GM23338 (cell line): ENCODE measurements around the gene LAMB1. TPM values are rescaled to one million over a fixed set of nuclear protein-coding genes. Genes with fewer than 3 reads are reported as not detected.
"Not testable (repeated sequence)": the region's sequence is repeated elsewhere in the genome, so short reads cannot be mapped to it uniquely, and the experiment has no call there.

Source experiments
- ATAC-seq: fragments of 200-7000 bp; cut with Tn5 transposase; 3 replicates; pipeline ENCODE4 v1.9.1; 2020
- DNase-seq: peaks from one replicate; pipeline ENCODE4 v3.0.0-alpha.2; 2015; ENCODE audit warnings: low spot score
- H2AFZ ChIP-seq: fragments of 200-600 bp; sonication (generic); 2 replicates; pipeline ENCODE4 v1.8.0; 2016; ENCODE audit warnings: antibody characterized with exemption, mild to moderate bottlenecking, moderate library complexity
- H3F3A ChIP-seq: fragments of 200-600 bp; sonication (generic); replicated peaks from 2 replicates; pipeline ENCODE4 v1.8.0; 2017; ENCODE audit warnings: antibody characterized with exemption, mixed run types, low read depth
- H3K27ac ChIP-seq: fragments of 200-600 bp; sonication (generic); 2 replicates; pipeline ENCODE4 v1.6.1; 2016; ENCODE audit warnings: low read depth
- H3K27me3 ChIP-seq: fragments of 200-600 bp; sonication (generic); 2 replicates; pipeline ENCODE4 v1.8.0; 2016; ENCODE audit warnings: mild to moderate bottlenecking, mixed run types, moderate library complexity; ENCODE audit not compliant: insufficient read depth
- H3K36me3 ChIP-seq: fragments of 200-600 bp; sonication (generic); 2 replicates; pipeline ENCODE4 v1.8.0; 2016; ENCODE audit warnings: mild to moderate bottlenecking; ENCODE audit not compliant: insufficient read depth
- H3K4me1 ChIP-seq: fragments of 200-600 bp; sonication (generic); 2 replicates; pipeline ENCODE4 v1.8.0; 2016; ENCODE audit warnings: mild to moderate bottlenecking, moderate library complexity; ENCODE audit not compliant: insufficient read depth
- H3K4me2 ChIP-seq: fragments of 200-600 bp; sonication (generic); 2 replicates; pipeline ENCODE4 v1.7.1; 2017; ENCODE audit warnings: mixed run types
- H3K4me3 ChIP-seq: fragments of 200-600 bp; sonication (generic); 2 replicates; pipeline ENCODE4 v1.6.1; 2016; ENCODE audit warnings: mixed run types
- H3K79me2 ChIP-seq: fragments of 200-600 bp; sonication (generic); replicated peaks from 2 replicates; pipeline ENCODE4 v1.8.0; 2017; ENCODE audit warnings: mild to moderate bottlenecking; ENCODE audit not compliant: insufficient read depth
- H3K9me2 ChIP-seq: fragments of 200-600 bp; sonication (generic); 2 replicates; pipeline ENCODE4 v1.8.0; 2017; ENCODE audit not compliant: insufficient read depth
- H4K20me1 ChIP-seq: fragments of 200-600 bp; sonication (generic); replicated peaks from 2 replicates; pipeline ENCODE4 v1.8.0; 2017; ENCODE audit warnings: mild to moderate bottlenecking; ENCODE audit not compliant: insufficient read depth
- H3K27ac Mint-ChIP-seq: 2 replicates; pipeline ENCODE4 v1.8.0; 2020; ENCODE audit warnings: inconsistent platforms, mild to moderate bottlenecking, moderate library complexity, mixed read lengths
- H3K27me3 Mint-ChIP-seq: 3 replicates; pipeline ENCODE4 v1.8.0; 2022; ENCODE audit warnings: low read depth, mild to moderate bottlenecking, moderate library complexity, mixed read lengths, inconsistent platforms; ENCODE audit not compliant: insufficient read depth, poor library complexity
- H3K36me3 Mint-ChIP-seq: 3 replicates; pipeline ENCODE4 v1.8.0; 2021; ENCODE audit warnings: low read depth, mild to moderate bottlenecking, inconsistent platforms, moderate library complexity, mixed read lengths
- H3K4me1 Mint-ChIP-seq: 3 replicates; pipeline ENCODE4 v1.8.0; 2020; ENCODE audit warnings: mild to moderate bottlenecking, inconsistent platforms, mixed read lengths
- H3K4me3 Mint-ChIP-seq: 3 replicates; pipeline ENCODE4 v1.8.0; 2021; ENCODE audit warnings: moderate library complexity, mild to moderate bottlenecking, inconsistent platforms, mixed read lengths
- H3K9me3 Mint-ChIP-seq: 3 replicates; pipeline ENCODE4 v1.8.0; 2020; ENCODE audit warnings: moderate library complexity, mild to moderate bottlenecking, inconsistent platforms, mixed read lengths
- CREB1 ChIP-seq: fragments of 250-450 bp; sonication (Bioruptor Pico); IDR thresholded peaks from 2 replicates; pipeline ENCODE4 v1.5.0; 2020; ENCODE audit warnings: low read depth, mild to moderate bottlenecking, moderate library complexity
- EZH2phosphoT487 ChIP-seq: fragments of 200-600 bp; sonication (generic); IDR thresholded peaks from one replicate; pipeline ENCODE4 v1.8.1; 2018; ENCODE audit warnings: antibody characterized with exemption; ENCODE audit not compliant: unreplicated experiment
- JUNB ChIP-seq: IDR thresholded peaks from one replicate; pipeline ENCODE4 v1.6.1; 2016; ENCODE audit warnings: antibody characterized with exemption; ENCODE audit not compliant: unreplicated experiment
- POLR2AphosphoS5 ChIP-seq: IDR thresholded peaks from 2 replicates; pipeline ENCODE4 v1.6.1; 2016; ENCODE audit warnings: antibody characterized with exemption, low read depth
- STAT1 ChIP-seq: IDR thresholded peaks from one replicate; pipeline ENCODE4 v1.6.1; 2016; ENCODE audit warnings: antibody characterized with exemption; ENCODE audit not compliant: unreplicated experiment
- ZNF114 ChIP-seq: fragments of 250-450 bp; sonication (Bioruptor Pico); IDR thresholded peaks from 2 replicates; pipeline ENCODE4 v1.5.0; 2020; ENCODE audit warnings: mild to moderate bottlenecking, moderate library complexity
- ZNF462 ChIP-seq: fragments of 250-450 bp; sonication (Bioruptor Pico); IDR thresholded peaks from 2 replicates; pipeline ENCODE4 v1.5.0; 2020; ENCODE audit warnings: mild to moderate bottlenecking, moderate library complexity
- polyA plus RNA-seq: library from polyadenylated mRNA; unstranded; fragments of >200 nt; fragmentation: Nextera tagmentation; extraction: Ambion mirVana; gene quantifications from 2 replicates; pipeline ENCODE4 v1.2.1, GENCODE V29; 2016
- total RNA-seq: library from RNA; depleted of rRNA; stranded (reverse); fragments of >200 nt; shearing (Covaris generic); gene quantifications from 2 replicates; pipeline ENCODE4 v1.2.3, GENCODE V29; 2014
- TF ChIP-seq, protein P1 (sequence below), 2 experiments: fragments of 200-600 bp in 1 of 2; sonication (generic) in 1 of 2; conservative IDR thresholded peaks; 2 replicates each; pipeline versions ENCODE4 v1.5.1 to v1.6.1; 2016 to 2017; ENCODE audit warnings: antibody characterized with exemption in 2 of 2, low read depth in 2 of 2, mild to moderate bottlenecking in 2 of 2, moderate library complexity in 1 of 2

LAMB1 gene
- total and polyA plus RNA-seq, 2 experiments from 2014 or later = 53.5 to 57.8 TPM

DNA sequence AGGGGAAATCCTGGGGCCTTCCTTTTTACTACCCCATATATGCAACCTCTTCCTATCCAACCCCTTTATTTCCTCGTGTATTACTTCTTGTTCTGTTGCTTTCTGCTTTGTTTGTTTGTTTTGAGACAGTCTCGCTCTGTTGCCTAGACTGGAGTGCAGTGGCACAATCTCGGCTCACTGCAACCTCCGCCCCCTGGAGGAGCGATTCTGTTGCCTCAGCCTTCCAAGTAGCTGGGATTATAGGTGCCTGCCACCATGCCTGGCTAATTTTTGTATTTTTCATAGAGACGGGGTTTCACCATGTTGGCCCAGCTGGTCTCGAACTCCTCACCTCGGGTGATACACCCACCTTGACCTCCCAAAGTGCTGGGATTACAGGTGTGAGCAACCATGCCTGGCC lies 30.3 kb upstream of the LAMB1 start:
- peaks cover 18% of the 10 kb centered on the region for H3K4me1 Mint-ChIP-seq
- H3K36me3 ChIP-seq, H3K4me3 Mint-ChIP-seq, H3K27ac Mint-ChIP-seq, H3F3A ChIP-seq, H3K36me3 Mint-ChIP-seq, H3K4me3 ChIP-seq, H3K4me2 ChIP-seq, H3K79me2 ChIP-seq, H3K27ac ChIP-seq, H4K20me1 ChIP-seq, H3K9me3 Mint-ChIP-seq, H3K27me3 Mint-ChIP-seq, H3K27me3 ChIP-seq, H3K9me2 ChIP-seq: not testable (repeated sequence)
- DNase-seq = peak; percentile 58
- ATAC-seq = peak; percentile 84
- Histone ChIP-seq H3K4me1 (peaks cover 12% of the 10 kb centered on the region; the same call in 1 of the 2 replicates), H2AFZ (0 out of 2 replicates have a peak overlapping the region, but pooled peaks have one; percentile 40)
- TF ChIP-seq, protein P1, sequence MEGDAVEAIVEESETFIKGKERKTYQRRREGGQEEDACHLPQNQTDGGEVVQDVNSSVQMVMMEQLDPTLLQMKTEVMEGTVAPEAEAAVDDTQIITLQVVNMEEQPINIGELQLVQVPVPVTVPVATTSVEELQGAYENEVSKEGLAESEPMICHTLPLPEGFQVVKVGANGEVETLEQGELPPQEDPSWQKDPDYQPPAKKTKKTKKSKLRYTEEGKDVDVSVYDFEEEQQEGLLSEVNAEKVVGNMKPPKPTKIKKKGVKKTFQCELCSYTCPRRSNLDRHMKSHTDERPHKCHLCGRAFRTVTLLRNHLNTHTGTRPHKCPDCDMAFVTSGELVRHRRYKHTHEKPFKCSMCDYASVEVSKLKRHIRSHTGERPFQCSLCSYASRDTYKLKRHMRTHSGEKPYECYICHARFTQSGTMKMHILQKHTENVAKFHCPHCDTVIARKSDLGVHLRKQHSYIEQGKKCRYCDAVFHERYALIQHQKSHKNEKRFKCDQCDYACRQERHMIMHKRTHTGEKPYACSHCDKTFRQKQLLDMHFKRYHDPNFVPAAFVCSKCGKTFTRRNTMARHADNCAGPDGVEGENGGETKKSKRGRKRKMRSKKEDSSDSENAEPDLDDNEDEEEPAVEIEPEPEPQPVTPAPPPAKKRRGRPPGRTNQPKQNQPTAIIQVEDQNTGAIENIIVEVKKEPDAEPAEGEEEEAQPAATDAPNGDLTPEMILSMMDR (conservative IDR thresholded peaks at IDR 0.05; ENCODE audit: low read depth in 2 of 2) = peak; percentile 54 to 66

- Histone ChIP-seq H3K4me3 (no peak overlapping the region), H3K4me1 (peaks cover 12% of the 10 kb centered on the region; the same call in 1 of the 2 replicates), H3K79me2 (no peaks in the 10 kb centered on the region), H3K4me2 (no peak overlapping the region), H4K20me1 (no peaks in the 10 kb centered on the region), H3K9me2 (no peaks in the 10 kb centered on the region), H3K36me3 (no peaks in the 10 kb centered on the region), H3F3A (no peaks in the 10 kb centered on the region), H3K27me3 (no peaks in the 10 kb centered on the region), H2AFZ (no peak overlapping the region), H3K27ac (no peak overlapping the region)
- Mint-ChIP-seq H3K36me3 (no peaks in the 10 kb centered on the region), H3K4me1 (peaks cover 23% of the 10 kb centered on the region), H3K4me3 (no peak overlapping the region), H3K27ac (no peak overlapping the region), H3K27me3 (no peaks in the 10 kb centered on the region), H3K9me3 (no peaks in the 10 kb centered on the region)
- no peak for DNase-seq
- ATAC-seq = no peak
- TF ChIP-seq ZNF114 (CRISPR knock-in tag) (no peak), STAT1 (no peak), EZH2phosphoT487 (no peak), ZNF462 (CRISPR knock-in tag) (no peak), JUNB (no peak), CREB1 (CRISPR knock-in tag) (no peak), POLR2AphosphoS5 (no peak)
- TF ChIP-seq, protein P1 (conservative IDR thresholded peaks at IDR 0.05; ENCODE audit: low read depth in 2 of 2) = no peak
These were observed 27.6 kb upstream of the LAMB1 start for GRCh38 chr7:108030516-108030915.
